Epidermal melanocyte (primary cell): Measurements from ENCODE around the gene PLSCR2.
"Not testable (repeated sequence)": the region's sequence is repeated elsewhere in the genome, so short reads cannot be mapped to it uniquely, and the experiment has no call there.

Experiments used
- DNase-seq: peaks from one replicate; pipeline ENCODE4 v3.0.0; 2011; ENCODE audit warnings: low spot score; ENCODE audit not compliant: insufficient read length

PLSCR2 gene

DNA sequence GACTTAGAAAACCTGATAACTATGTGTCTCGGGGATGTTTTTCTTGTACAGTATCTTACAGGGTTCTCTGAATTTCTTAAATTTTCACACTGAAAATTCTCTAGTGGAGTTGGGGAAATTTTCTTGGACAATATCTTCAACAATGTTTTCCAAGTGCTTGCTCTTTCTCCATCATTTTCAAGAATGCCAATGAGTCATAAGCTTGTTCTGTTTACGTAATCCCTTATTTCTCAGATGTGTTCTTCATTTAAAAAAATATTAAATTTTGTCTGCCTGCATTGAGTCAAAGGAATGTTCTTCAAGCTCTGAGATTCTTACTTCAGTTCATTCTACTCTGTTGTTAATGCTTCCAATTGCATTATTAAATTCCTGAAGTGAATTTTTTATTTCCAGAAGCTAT is 21.9 kb upstream of the PLSCR2 start:
- no peak for DNase-seq

DNA sequence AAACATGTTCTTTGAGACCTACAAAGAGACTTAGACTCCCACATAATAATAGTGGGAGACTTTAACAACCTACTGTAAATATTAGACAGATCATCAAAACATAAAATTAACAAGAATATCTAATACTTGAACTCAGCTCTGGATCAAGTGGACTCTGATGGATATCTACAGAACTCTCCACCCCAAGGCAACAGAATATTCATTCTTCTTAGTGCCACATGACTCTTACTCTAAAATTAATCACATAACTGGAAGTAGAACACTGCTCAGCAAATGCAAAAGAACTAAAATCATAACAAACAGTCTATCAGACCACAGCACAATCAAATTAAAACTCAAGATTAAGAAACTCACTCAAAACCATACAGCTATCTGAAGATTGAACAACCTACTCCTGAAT is 15.9 kb upstream of the PLSCR2 start:
- no peak for DNase-seq

DNA sequence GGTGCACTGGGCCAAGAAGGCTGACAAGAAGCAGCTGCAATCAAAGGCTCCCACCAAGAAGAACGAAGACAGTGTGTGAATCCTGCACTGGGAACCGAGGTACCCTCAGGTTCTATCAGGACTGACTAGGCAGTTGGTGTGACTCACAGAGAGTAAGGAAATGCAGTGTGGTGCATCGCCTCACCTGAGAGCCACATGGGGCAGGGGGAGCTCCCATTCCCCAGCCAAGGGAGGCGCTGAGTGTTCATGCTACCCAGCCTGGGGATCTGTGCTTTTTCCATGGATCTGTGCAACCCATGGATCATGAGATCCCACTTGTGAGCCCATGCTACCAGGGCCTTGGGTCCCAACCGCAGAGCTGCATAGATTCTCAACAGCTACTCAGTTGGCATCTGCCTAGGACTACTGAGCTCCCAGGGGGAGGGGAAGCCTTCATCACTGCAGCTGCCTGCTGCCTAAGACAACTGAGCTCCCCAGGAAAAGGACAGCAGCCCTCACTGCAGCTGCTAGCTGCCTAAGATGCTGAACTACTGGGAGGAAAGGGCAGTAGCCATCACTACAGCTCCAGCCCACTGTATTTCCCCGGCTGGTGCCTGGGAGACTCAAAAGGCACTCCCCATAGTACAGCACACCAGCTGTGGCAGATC is 6.9 kb upstream of the PLSCR2 start:
- no peak for DNase-seq

DNA sequence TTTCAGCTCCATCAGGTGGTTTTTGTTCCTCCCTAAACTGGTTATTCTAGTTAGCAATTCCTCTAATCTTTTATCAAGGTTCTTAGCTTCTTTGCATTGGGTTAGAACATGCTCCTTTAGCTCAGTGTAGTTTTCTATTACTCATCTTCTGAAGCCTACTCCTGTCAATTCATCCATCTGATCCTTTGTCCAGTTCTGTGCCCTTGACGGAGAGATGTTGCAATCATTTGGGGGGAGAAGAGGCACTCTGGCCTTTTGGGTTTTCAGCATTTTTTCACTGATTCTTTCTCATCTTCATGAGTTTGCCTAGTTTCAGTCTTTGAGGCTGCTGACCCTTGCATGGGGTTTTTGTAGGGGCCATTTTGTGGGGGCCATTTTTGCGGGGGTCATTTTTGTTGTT is 5.6 kb upstream of the PLSCR2 start:
- DNase-seq = not testable (repeated sequence)

DNA sequence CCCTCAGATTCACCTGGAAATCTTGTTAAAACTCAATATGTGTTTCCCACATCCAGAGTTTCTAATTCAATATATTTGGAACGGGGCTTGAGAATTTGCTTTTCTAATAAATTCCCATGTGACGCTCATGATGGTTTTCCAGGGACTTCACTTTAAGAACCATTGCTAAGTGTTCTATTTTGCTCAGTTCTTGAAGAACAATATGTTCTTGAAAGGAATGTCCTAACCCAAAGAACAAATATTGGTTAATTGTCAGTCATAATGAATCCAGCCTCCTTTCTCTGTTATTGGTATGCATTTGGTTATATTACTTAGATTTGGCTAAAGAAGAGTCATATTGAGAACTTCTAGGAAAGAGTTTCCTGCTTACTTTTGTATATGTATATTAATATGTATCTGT is 4.4 kb upstream of the PLSCR2 start:
- no peak for DNase-seq

DNA sequence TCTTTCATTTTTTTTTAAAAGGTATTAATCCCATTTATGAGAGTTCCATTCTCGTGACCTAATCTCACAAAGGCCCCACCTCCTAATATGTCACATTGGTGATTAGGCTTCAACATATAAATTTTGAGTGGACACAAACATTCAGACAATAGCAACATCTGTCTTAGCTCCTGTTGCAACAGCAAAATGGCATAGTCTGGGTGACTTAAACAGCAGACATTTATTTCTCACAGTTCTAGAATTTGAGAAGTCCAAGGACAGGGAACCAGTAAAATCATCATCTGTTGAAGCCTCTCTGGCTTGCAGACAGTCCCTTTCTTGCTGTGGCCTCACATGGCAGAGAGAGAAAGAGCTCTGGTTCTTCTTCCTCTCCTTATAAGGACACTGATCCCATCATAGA is 3.2 kb upstream of the PLSCR2 start:
- DNase-seq = no peak

DNA sequence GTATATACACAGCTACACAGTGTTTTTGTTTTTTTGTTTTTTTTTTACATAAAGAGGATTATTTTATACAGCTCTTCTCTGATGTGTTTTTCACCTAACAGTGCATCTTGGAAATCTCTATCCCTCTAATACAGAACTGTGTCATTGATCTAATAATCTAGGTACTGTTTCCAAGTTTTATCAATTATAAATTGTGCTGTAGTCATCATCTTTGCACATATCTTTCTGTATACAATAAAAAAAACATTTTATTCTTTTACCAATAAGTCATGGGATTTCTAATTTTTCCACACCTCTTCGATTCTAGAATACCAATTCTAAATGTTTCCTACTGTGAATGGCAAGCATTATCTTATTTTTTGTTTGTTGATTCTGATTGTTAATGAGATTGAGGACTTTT is 1.7 kb upstream of the PLSCR2 start:
- no peak for DNase-seq

DNA sequence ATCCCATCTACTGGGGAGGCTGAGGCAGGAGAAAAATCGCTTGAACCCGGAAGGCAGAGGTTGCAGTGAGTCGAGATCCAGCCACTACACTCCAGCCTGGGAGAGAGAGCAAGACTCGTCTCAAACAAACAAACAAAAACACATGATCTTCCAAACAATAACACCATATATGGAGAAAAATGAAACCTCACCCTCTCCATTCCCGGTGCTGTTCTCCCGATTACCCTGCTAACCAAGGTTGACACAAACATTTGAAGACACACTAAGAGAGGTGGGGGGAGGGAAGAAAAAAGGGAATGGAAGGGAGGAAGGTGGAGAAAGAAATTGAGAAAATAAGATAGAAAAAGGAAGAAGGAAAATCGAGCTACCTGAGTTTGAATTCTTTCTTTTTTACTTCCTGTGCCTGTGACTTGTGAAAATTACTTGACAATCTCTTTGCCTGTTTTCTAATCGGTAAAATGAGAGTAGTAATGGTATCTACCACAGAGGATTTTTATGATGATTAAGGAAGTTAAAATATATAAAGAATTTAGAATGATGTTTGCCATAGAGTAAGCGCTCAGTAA is 1.1 kb upstream of the PLSCR2 start:
- no peak for DNase-seq

DNA sequence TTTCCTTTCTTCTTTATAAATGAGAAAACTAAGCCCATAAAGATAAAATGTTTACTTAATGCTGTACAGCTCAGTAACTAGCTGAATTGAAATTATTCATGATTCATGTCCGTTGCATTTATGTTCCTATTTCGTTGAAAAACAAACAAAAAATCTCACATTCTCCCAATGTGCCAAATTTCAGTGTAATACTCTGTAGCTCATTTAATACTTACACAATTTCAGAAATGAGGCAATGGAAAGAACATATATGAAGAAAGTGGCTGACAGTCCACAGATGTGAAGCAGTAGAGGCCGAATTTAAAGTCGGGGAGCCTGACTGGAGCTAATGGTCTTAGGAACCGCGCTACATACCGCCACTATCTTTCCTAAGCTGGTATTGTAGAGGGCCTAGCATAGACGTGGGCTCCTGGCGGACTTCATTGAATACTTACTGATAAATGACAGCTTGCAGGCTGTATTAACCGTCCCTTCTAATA is 651 bp downstream of the PLSCR2 start:
- no peak for DNase-seq

DNA sequence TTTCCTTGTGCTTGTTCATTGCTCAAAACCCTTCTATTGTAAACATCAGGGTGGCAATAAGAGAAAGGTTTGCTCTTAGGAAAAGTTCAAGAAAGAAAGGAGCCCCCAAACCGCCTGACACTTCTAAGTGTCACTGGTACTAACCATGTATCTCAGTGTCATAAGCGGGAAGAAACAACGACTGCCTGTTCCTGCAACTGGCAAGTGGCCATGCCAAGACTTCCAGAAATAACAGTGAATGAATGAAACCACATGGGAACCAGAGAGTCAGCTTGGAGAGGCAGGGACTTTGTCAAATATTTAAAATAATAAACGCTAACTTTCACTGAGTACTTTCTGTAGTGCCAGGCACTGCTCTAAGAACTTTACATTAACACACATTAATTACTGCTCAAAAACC is 1.1 kb downstream of the PLSCR2 start:
- DNase-seq = no peak

DNA sequence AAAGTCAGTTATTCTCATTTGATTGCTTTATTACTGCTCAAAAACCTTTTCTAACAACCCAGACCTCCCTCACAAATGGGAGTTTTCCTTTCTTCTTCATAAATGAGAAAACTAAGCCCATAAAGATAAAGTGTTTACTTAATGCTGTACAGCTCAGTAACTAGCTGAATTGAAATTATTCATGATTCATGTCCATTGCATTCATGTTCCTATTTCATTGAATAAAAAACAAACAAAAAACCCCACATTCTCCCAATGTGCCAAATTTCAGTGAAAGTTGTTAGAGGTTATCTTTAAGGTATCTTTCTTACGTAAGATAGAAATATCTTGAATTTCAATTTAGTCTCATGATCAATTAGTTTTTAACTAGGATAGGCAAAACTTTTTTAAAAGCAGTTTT is 2.8 kb downstream of the PLSCR2 start:
- DNase-seq = no peak

DNA sequence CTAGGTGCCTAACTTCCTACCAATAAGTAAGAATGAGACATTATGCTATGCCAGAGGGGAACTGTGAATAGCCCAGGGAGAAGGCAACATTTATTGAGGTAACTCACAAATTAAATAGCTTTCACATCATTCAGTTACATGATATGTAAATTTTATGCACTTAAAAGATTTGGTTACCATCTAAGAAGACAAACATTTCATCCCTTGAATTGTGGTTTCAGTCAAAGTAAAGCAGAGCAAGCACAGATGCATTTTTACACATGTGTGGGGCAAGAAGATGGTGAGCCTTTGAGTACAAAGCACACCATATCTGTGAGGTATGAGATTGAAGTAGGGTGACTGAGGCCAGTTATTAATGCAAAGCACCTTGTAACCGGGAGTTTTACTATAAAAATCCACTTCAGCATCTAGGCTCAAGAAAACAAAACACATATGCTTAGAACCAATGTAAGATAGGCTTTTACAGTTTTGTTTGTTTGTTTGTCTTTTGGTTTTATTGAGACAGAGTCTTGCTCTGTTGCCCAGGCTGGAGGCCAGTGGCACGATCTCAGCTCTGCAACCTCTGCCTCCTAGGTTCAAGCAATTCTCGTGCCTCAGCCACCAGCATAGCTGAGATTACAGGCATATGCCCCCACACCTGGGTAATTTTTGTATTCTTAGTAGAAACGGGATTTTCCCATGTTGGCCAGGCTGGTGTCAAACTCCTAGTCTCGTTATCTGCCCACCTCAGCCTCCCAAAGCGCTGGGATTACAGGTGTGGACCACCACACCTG is 3.5 kb downstream of the PLSCR2 start:
- no peak for DNase-seq

DNA sequence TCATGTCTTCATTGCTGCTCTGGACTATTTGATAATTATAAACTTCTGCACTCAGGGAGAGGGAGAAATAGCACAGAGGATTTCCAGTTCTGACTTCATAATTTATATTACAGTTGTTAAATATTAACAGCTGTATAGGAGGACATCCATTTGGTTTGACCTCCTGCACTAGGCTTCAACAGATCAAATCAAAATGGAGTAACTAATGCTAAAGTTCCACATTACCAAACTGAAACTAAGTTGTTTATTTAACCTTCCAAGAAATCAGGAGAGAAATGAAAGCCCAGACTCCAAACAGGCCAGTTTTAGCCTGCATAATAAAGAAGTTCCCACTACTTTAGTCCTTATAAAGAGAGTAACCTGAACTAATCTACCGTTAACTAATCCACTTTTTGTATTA is 4.6 kb downstream of the PLSCR2 start:
- no peak for DNase-seq

DNA sequence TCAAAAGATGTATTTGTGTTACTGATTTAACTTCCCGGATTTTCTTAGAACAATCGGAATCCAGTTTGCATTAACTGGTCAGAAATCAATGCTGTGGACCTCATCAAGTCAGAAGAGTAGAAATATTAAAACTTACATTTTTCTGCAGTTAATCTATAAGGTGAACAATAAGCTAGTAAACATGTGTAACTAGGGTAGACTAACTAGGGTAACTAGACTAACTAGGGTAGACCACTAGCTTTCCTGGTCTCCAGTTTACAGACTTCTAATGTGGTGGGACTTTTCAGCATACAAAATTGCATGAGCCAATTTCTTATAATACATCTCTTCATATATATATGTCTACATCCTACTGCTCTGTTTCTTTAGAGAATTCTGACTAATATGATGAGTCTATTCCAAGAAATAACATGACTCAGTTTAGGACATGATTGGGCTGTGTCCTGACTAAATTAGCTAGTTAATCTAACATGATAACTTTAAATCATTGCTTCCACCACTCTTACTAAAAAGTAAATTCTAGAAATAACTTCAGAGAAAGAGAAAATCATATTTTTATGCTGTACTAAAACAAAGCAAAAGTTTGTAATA is 5.3 kb downstream of the PLSCR2 start:
- no peak for DNase-seq

DNA sequence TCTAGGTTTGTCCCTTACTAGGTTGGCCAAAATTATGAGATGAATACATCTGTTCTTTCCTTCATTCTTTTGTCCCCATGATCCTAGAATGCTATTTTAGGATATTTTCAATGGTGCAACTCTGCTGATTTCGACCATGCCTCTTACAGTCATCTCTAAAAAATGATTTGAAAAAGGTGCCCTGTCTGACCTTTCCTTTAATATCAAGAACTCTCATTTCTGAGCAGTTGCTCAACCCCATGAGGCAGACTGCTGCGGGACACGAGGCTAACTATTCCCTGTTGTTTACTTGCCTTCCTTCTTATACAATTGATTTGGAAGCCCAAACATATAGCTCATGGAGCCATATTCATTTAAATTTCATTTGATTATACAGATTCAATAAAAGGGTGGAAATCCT is 14.6 kb downstream of the PLSCR2 start:
- DNase-seq = no peak

DNA sequence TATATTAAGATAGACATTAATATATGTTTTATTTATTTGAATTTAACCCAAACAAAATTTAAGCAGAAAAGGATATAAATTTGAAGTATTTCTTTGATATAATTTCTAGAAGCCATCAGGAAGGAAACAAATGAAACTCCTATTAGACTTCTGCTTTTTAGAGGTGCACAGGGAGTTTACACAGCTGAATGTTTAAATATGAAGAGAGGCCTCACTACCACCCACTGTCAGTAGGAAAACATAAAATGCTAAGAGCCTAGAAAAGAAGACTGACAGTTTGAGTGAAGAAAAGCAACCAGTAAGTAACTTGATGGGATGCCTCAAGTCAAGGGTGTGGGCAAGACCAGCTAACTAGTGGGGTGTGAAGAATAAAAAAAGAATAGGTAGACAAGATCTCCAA is 19.7 kb downstream of the PLSCR2 start:
- no peak for DNase-seq

DNA sequence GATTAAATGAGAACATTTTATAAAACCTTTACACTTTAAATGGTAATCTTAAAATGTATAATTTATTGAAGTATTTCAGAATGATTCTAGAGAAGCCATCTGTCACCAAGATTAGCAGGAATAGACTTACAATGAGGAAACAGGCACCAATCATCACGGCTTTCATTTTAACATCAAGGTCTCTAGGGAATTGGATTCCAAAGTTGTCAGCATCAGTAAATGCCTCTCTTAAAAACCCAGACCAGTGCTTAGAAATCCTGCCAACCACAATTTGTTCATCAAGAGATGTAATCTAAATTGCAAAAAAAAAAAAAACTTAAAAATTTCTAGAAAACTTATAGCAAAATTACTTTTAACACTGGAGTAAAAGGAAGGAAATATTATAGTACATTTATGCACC is 20.3 kb downstream of the PLSCR2 start:
- no peak for DNase-seq

DNA sequence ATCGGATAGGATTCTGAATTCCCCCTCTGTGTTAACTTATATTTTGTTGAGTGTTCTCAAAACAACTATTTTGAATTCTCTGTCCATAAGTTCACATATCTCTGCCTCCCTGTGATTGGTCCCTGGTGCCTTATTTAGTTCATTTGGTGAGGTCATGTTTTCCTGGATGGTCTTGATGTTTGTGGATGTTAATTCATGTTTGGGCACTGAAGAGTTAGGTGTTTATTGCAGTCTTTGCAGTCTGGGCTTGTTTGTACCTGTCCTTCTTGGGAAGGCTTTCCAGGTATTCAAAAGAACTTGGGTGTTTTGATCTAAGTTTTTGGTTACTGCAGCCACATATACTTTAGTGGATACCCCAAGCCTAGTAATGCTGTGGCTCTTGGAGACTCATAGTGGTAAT is 23.3 kb downstream of the PLSCR2 start:
- no peak for DNase-seq

DNA sequence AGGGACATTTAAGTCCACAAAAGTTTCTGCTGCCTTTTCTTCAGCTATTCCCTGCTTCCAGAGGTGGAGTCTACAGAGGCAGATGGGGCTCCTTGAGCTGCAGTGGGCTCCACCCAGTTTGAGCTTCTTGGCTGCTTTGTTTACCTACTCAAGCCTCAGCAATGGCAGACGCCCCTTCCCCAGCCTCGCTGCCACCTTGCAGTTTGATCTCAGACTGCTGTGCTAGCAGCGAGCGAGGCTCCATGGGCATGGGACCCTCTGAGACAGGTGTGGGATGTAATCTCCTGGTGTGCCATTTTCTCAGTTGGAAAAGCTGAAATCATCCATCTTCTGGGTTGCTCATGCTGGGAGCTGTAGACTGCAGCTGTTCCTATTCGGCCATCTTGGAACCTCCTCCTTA is 29.1 kb downstream of the PLSCR2 start:
- DNase-seq = not testable (repeated sequence)

DNA sequence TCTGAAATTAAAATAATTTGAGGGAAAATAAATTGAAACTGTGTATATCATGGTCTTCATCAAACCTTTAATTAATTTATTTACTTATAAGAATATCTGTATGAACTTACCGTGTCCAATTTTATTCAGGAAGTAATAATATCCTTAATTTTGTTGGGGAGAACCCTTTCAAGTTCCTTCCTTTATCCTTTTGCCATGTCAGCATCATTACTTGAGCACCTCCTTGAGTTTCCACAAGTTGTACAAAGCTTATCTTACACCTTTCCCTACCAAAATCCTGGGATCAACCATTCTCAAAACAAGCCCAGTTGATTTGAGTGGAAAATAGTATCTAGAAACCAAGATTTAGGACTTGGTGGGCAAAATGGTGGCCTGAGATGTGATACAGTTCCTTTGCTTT is 37.3 kb downstream of the PLSCR2 start:
- no peak for DNase-seq

DNA sequence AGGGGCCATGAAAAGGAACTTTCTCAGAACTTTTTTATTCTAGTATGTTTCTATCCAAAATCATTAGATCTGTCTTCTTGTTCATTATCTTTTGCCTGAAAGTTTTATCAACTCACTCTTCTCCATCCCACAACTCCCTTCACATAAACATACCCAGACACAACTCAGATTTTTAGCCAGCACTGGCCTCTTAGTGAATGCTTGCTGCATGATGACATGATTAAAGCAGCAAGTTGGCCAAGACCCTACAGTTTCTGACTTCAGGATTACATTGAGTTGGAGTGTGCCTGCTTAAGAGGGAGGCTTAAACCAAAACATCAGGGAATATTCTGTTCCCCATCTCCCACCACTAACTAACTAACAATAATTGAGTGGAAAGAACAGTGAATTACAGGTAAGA is 38.1 kb downstream of the PLSCR2 start:
- no peak for DNase-seq

DNA sequence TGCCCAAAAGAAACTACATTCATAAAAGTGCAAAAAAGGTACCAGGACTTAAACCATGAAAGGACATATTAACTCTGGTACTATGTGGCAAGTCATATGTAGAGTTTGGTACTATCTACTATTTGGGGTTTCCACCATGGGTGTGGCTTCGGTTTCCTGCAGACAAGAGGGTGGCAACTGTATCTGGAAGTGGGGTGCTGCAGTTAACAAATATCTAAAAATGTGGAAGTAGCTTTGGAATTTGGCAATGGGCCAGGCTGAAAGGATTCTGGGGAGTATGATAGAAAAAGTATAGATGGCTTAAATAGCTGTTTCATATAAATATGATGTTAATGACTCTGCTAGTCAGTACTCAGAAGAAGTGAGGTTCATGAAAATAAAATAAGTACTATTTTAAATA is 44.0 kb downstream of the PLSCR2 start:
- no peak for DNase-seq
